ENCODE results near the gene TMEM209. TPM values are rescaled to one million over a fixed set of nuclear protein-coding genes. Genes with fewer than 3 reads are reported as not detected.
"Not testable (repeated sequence)": the region's sequence is repeated elsewhere in the genome, so short reads cannot be mapped to it uniquely, and the experiment has no call there.

The TMEM209 gene
- total RNA-seq, 1 donor from 2014 or later: 36.1 TPM

GRCh38 chr7:130129011-130129411 is 76.2 kb downstream of the TMEM209 start:
- no peak for DNase-seq (ENCODE audit: extremely low spot score, unreplicated experiment)
- no peak overlapping the region for H3K27ac Mint-ChIP-seq
- H3K4me1 Mint-ChIP-seq (ENCODE audit: unreplicated experiment): peaks cover 23% of the 10 kb centered on the region
- no peaks in the 10 kb centered on the region for H3K9me3 Mint-ChIP-seq
- peaks cover 46% of the 10 kb centered on the region for H3K36me3 Mint-ChIP-seq
- no peak for TF ChIP-seq CTCF (conservative IDR thresholded peaks at IDR 0.05)
- H3K27me3 Mint-ChIP-seq: no peaks in the 10 kb centered on the region
- no peak overlapping the region for H3K4me3 Mint-ChIP-seq

GRCh38 chr7:130127821-130128317 is 77.3 kb downstream of the TMEM209 start:
- Mint-ChIP-seq H3K36me3 (peaks cover 51% of the 10 kb centered on the region), H3K27me3 (no peaks in the 10 kb centered on the region), H3K4me1 (ENCODE audit: unreplicated experiment) (peaks cover 23% of the 10 kb centered on the region), H3K27ac (no peak overlapping the region), H3K9me3 (no peaks in the 10 kb centered on the region), H3K4me3 (peak overlapping the region; percentile 11)
- no peak for TF ChIP-seq CTCF (conservative IDR thresholded peaks at IDR 0.05)
- no peak for DNase-seq (ENCODE audit: extremely low spot score, unreplicated experiment)

GRCh38 chr7:130127404-130127803 is 77.8 kb downstream of the TMEM209 start:
- Mint-ChIP-seq H3K9me3 (no peaks in the 10 kb centered on the region), H3K4me1 (ENCODE audit: unreplicated experiment) (peaks cover 23% of the 10 kb centered on the region), H3K27ac (no peak overlapping the region), H3K4me3 (no peak overlapping the region), H3K27me3 (no peaks in the 10 kb centered on the region), H3K36me3 (peaks cover 55% of the 10 kb centered on the region)
- no peak for TF ChIP-seq CTCF (conservative IDR thresholded peaks at IDR 0.05)
- no peak for DNase-seq (ENCODE audit: extremely low spot score, unreplicated experiment)

GRCh38 chr7:130126840-130127239 is 78.4 kb downstream of the TMEM209 start:
- Mint-ChIP-seq H3K4me1 (ENCODE audit: unreplicated experiment) (peaks cover 20% of the 10 kb centered on the region), H3K36me3 (peaks cover 60% of the 10 kb centered on the region)
- not testable (repeated sequence) for H3K27ac Mint-ChIP-seq; H3K4me3 Mint-ChIP-seq; DNase-seq (ENCODE audit: extremely low spot score, unreplicated experiment); H3K9me3 Mint-ChIP-seq; H3K27me3 Mint-ChIP-seq

GRCh38 chr7:130124711-130125110 is 80.5 kb downstream of the TMEM209 start:
- Mint-ChIP-seq H3K4me1 (ENCODE audit: unreplicated experiment) (peaks cover 13% of the 10 kb centered on the region), H3K9me3 (no peaks in the 10 kb centered on the region), H3K4me3 (no peak overlapping the region), H3K27me3 (no peaks in the 10 kb centered on the region), H3K36me3 (peaks cover 53% of the 10 kb centered on the region), H3K27ac (no peak overlapping the region)
- no peak for DNase-seq (ENCODE audit: extremely low spot score, unreplicated experiment)
- TF ChIP-seq CTCF (conservative IDR thresholded peaks at IDR 0.05): no peak

GRCh38 chr7:130123501-130123900 is 81.7 kb downstream of the TMEM209 start:
- no peak overlapping the region for H3K27ac Mint-ChIP-seq
- no peak for TF ChIP-seq CTCF (conservative IDR thresholded peaks at IDR 0.05)
- H3K4me1 Mint-ChIP-seq (ENCODE audit: unreplicated experiment): peaks cover 13% of the 10 kb centered on the region
- DNase-seq (ENCODE audit: extremely low spot score, unreplicated experiment): no peak
- H3K36me3 Mint-ChIP-seq: peaks cover 47% of the 10 kb centered on the region
- no peak overlapping the region for H3K4me3 Mint-ChIP-seq
- no peaks in the 10 kb centered on the region for H3K27me3 Mint-ChIP-seq
- no peaks in the 10 kb centered on the region for H3K9me3 Mint-ChIP-seq

All from type B pancreatic cell (in vitro differentiated cells).